H9 (cell line): ENCODE measurements around the gene KIF5A. TPM values are rescaled to one million over a fixed set of nuclear protein-coding genes. Genes with fewer than 3 reads are reported as not detected.

Experiments used
- DNase-seq: peaks from one replicate; pipeline ENCODE4 v3.0.0-alpha.2; 2017
- H2AFZ ChIP-seq: one replicate; pipeline ENCODE4 v1.6.1; 2013; ENCODE audit warnings: mild to moderate bottlenecking, low read length, control low read depth, moderate library complexity
- H2AK5ac ChIP-seq: 2 replicates; pipeline ENCODE4 v1.6.1; 2013; ENCODE audit warnings: low read length, control low read depth, mixed read lengths; ENCODE audit not compliant: insufficient read length
- H2BK120ac ChIP-seq: one replicate; pipeline ENCODE4 v1.6.1; 2013; ENCODE audit warnings: low read depth, mild to moderate bottlenecking, low read length, control low read depth, inconsistent platforms; ENCODE audit not compliant: poor library complexity, severe bottlenecking
- H2BK12ac ChIP-seq: 2 replicates; pipeline ENCODE4 v1.6.1; 2013; ENCODE audit warnings: low read length, control low read depth, mixed read lengths, low read depth; ENCODE audit not compliant: insufficient read length
- H2BK15ac ChIP-seq: 2 replicates; pipeline ENCODE4 v1.6.1; 2013; ENCODE audit warnings: low read depth, low read length, control low read depth
- H2BK20ac ChIP-seq: one replicate; pipeline ENCODE4 v1.6.1; 2013; ENCODE audit warnings: low read depth, mild to moderate bottlenecking, low read length, control low read depth, inconsistent platforms; ENCODE audit not compliant: poor library complexity, severe bottlenecking
- H2BK5ac ChIP-seq: 2 replicates; pipeline ENCODE4 v1.6.1; 2013; ENCODE audit warnings: low read length, control low read depth, mixed read lengths; ENCODE audit not compliant: insufficient read length
- H3K14ac ChIP-seq: 2 replicates; pipeline ENCODE4 v1.6.1; 2013; ENCODE audit warnings: low read length, control low read depth; ENCODE audit not compliant: insufficient read depth
- H3K18ac ChIP-seq: 2 replicates; pipeline ENCODE4 v1.6.1; 2013; ENCODE audit warnings: low read depth, mild to moderate bottlenecking, mixed read lengths, low read length, control low read depth; ENCODE audit not compliant: insufficient read length
- H3K23ac ChIP-seq: 2 replicates; pipeline ENCODE4 v1.6.1; 2013; ENCODE audit warnings: low read length, control low read depth, mixed read lengths, low read depth; ENCODE audit not compliant: insufficient read length
- H3K23me2 ChIP-seq: 2 replicates; pipeline ENCODE4 v1.6.1; 2013; ENCODE audit warnings: low read depth, mild to moderate bottlenecking, mixed read lengths, low read length, control low read depth; ENCODE audit not compliant: insufficient read length, poor library complexity, severe bottlenecking
- H3K27ac ChIP-seq: 2 replicates; pipeline ENCODE4 v1.5.1; 2013; ENCODE audit warnings: low read length, control low read depth, mixed read lengths, low read depth; ENCODE audit not compliant: insufficient read length
- H3K27me3 ChIP-seq: 2 replicates; pipeline ENCODE4 v1.6.1; 2013; ENCODE audit warnings: low read length, control low read depth, inconsistent platforms; ENCODE audit not compliant: insufficient read depth
- H3K4ac ChIP-seq: 2 replicates; pipeline ENCODE4 v1.6.1; 2013; ENCODE audit warnings: low read depth, mild to moderate bottlenecking, control low read depth, inconsistent platforms, low read length, moderate library complexity
- H3K4me1 ChIP-seq: 2 replicates; pipeline ENCODE4 v1.6.1; 2013; ENCODE audit warnings: low read length, control low read depth, inconsistent platforms; ENCODE audit not compliant: insufficient read depth
- H3K4me2 ChIP-seq: 2 replicates; pipeline ENCODE4 v1.6.1; 2013; ENCODE audit warnings: low read length, control low read depth, mixed read lengths; ENCODE audit not compliant: insufficient read length, insufficient read depth
- H3K56ac ChIP-seq: 2 replicates; pipeline ENCODE4 v1.6.1; 2013; ENCODE audit warnings: low read depth, mild to moderate bottlenecking, mixed read lengths, low read length, control low read depth; ENCODE audit not compliant: insufficient read length
- H3K79me1 ChIP-seq: 2 replicates; pipeline ENCODE4 v1.6.1; 2013; ENCODE audit warnings: low read depth, mild to moderate bottlenecking, moderate library complexity, low read length, control low read depth, inconsistent platforms; ENCODE audit not compliant: insufficient read depth, poor library complexity, severe bottlenecking
- H3K79me2 ChIP-seq: 2 replicates; pipeline ENCODE4 v1.6.1; 2013; ENCODE audit warnings: low read length, control low read depth, inconsistent platforms; ENCODE audit not compliant: insufficient read depth
- H3K9ac ChIP-seq: 2 replicates; pipeline ENCODE4 v1.6.1; 2013; ENCODE audit warnings: low read length, control low read depth, mixed read lengths; ENCODE audit not compliant: insufficient read length; ENCODE audit errors: extremely low read depth
- H3K9me3 ChIP-seq: one replicate; pipeline ENCODE4 v1.6.1; 2013; ENCODE audit warnings: low read depth, low read length, inconsistent platforms; ENCODE audit not compliant: control insufficient read depth
- H3T11ph ChIP-seq: one replicate; pipeline ENCODE4 v1.6.1; 2013; ENCODE audit warnings: mild to moderate bottlenecking, low read length, control low read depth, inconsistent platforms
- H4K20me1 ChIP-seq: one replicate; pipeline ENCODE4 v1.6.1; 2013; ENCODE audit not compliant: control insufficient read depth, insufficient read length, insufficient read depth
- H4K5ac ChIP-seq: 2 replicates; pipeline ENCODE4 v1.6.1; 2013; ENCODE audit warnings: low read depth, mild to moderate bottlenecking, mixed read lengths, low read length, control low read depth; ENCODE audit not compliant: insufficient read length
- H4K8ac ChIP-seq: replicated peaks from 2 replicates; pipeline ENCODE4 v1.6.1; 2013; ENCODE audit warnings: low read length, control low read depth, mixed read lengths, low read depth; ENCODE audit not compliant: insufficient read length
- H4K91ac ChIP-seq: 2 replicates; pipeline ENCODE4 v1.6.1; 2013; ENCODE audit warnings: low read depth, mild to moderate bottlenecking, moderate library complexity, mixed read lengths, low read length, control low read depth; ENCODE audit not compliant: insufficient read length
- H3K27ac Mint-ChIP-seq, 3 experiments: 2 replicates in 2 of 3; 3 replicates in 1 of 3; pipeline ENCODE4 v1.8.0; 2020 to 2021; ENCODE audit warnings: mixed read lengths in 3 of 3, mild to moderate bottlenecking in 1 of 3, moderate library complexity in 1 of 3
- H3K27me3 Mint-ChIP-seq: 2 replicates; pipeline ENCODE4 v1.8.0; 2021; ENCODE audit warnings: low read depth, mild to moderate bottlenecking, moderate library complexity, mixed read lengths
- H3K36me3 Mint-ChIP-seq, 3 experiments: 2 replicates in 2 of 3; 3 replicates in 1 of 3; pipeline ENCODE4 v1.8.0; 2020 to 2021; ENCODE audit warnings: low read depth in 3 of 3, mixed read lengths in 3 of 3; ENCODE audit not compliant: insufficient read depth in 1 of 3
- H3K4me1 Mint-ChIP-seq, 2 experiments: 2 replicates each; pipeline ENCODE4 v1.8.0; 2020; ENCODE audit warnings: mixed read lengths in 2 of 2
- H3K4me3 Mint-ChIP-seq, 2 experiments: 2 replicates in 1 of 2; 3 replicates in 1 of 2; pipeline ENCODE4 v1.8.0; 2020 to 2021; ENCODE audit warnings: mild to moderate bottlenecking in 2 of 2, mixed read lengths in 2 of 2, moderate library complexity in 1 of 2
- H3K9me3 Mint-ChIP-seq, 2 experiments: 2 replicates in 1 of 2; 3 replicates in 1 of 2; pipeline ENCODE4 v1.8.0; 2020; ENCODE audit warnings: mild to moderate bottlenecking in 2 of 2, mixed read lengths in 2 of 2, moderate library complexity in 1 of 2
- WGBS: extraction: QIAGEN DNeasy Blood & Tissue Kit; methylation state at CpG from one replicate; pipeline ENCODE4 v1.1.7; 2013; ENCODE audit warnings: missing lambda C conversion rate, low lambda C conversion rate, mixed read lengths; ENCODE audit not compliant: insufficient read length; ENCODE audit errors: extremely low coverage; 5-methylcytosine and 5-hydroxymethylcytosine counted together
- total RNA-seq: library from RNA; stranded (reverse); gene quantifications from 2 replicates; pipeline ENCODE4 v1.2.1, GENCODE V29; 2021
- TF ChIP-seq, protein P1 (sequence below): fragments of 200-600 bp; sonication (generic); conservative IDR thresholded peaks from 3 replicates; pipeline ENCODE4 v1.8.0; 2021; ENCODE audit warnings: antibody characterized with exemption, mild to moderate bottlenecking

Gene KIF5A
- total RNA-seq, 1 experiment from 2014 or later = 18.5 TPM

DNA sequence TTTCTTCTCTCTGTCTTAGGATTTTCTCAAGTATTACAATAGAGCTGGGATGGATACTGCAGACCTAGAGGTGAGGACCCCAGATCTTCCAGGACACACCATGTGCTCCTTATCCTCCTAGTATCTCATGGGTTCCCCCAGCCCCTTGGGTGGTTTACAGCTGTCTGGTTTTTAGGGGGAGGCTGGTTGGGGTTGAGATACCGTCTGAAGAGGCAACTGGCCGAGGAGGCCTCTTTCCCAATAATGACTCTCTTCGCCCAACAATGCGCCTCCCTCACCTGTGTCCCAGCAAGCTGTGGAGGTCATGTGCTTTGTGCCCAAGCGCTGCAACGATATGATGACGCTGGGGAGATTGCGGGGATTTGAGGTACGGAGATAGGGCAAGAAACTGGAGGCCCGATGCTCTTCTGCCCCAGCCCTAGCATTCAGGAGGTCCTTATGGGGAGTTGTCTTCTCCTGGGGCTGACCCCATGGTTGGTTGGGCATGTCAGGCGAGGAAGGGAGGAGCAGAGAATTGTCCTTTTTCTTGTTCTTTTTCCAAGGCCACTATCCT, 65.2 kb downstream of the KIF5A start:
- Mint-ChIP-seq H3K27me3 (peaks cover 51% of the 10 kb centered on the region), H3K27ac (no peak overlapping the region), H3K9me3 (no peaks in the 10 kb centered on the region; a peak in 1 of 5 replicates), H3K4me1 (peaks cover 21 to 27% of the 10 kb centered on the region in 2 experiments), H3K4me3 (no peak overlapping the region), H3K36me3 (peaks cover 9 to 32% (median 17%) of the 10 kb centered on the region in 3 experiments)
- Histone ChIP-seq H2BK120ac (no peak overlapping the region), H3K9ac (no peak overlapping the region), H3K23ac (no peak overlapping the region), H3K4ac (no peak overlapping the region), H2BK5ac (no peak overlapping the region), H3K23me2 (peaks cover 19% of the 10 kb centered on the region), H3K27me3 (peaks cover 39% of the 10 kb centered on the region), H4K91ac (no peak overlapping the region), H3K14ac (no peak overlapping the region), H2BK20ac (no peak overlapping the region), H3K79me1 (no peaks in the 10 kb centered on the region), H3K18ac (no peak overlapping the region), H3K56ac (no peak overlapping the region), H3K79me2 (no peaks in the 10 kb centered on the region), H3K4me2 (no peak overlapping the region), H2BK12ac (no peak overlapping the region), H4K8ac (no peak overlapping the region), H2AK5ac (no peak overlapping the region), H3K4me1 (no peaks in the 10 kb centered on the region), H2AFZ (no peak overlapping the region), H3K9me3 (no peaks in the 10 kb centered on the region), H3T11ph (no peak overlapping the region), H4K5ac (no peak overlapping the region), H2BK15ac (no peak overlapping the region), H3K27ac (no peak overlapping the region), H4K20me1 (no peaks in the 10 kb centered on the region)
- no peak for DNase-seq
- no CpG with 5 or more reads among the region's 11 CpGs for WGBS
- TF ChIP-seq, protein P1, sequence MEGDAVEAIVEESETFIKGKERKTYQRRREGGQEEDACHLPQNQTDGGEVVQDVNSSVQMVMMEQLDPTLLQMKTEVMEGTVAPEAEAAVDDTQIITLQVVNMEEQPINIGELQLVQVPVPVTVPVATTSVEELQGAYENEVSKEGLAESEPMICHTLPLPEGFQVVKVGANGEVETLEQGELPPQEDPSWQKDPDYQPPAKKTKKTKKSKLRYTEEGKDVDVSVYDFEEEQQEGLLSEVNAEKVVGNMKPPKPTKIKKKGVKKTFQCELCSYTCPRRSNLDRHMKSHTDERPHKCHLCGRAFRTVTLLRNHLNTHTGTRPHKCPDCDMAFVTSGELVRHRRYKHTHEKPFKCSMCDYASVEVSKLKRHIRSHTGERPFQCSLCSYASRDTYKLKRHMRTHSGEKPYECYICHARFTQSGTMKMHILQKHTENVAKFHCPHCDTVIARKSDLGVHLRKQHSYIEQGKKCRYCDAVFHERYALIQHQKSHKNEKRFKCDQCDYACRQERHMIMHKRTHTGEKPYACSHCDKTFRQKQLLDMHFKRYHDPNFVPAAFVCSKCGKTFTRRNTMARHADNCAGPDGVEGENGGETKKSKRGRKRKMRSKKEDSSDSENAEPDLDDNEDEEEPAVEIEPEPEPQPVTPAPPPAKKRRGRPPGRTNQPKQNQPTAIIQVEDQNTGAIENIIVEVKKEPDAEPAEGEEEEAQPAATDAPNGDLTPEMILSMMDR = no peak
